Stimulated activated CD8-positive, alpha-beta memory T cell treated with anti-CD3 and anti-CD28 coated beads, Interleukin-12 subunit alpha, Interleukin-12 subunit beta, amount 100 ng/mL, for 4 hours (primary cell): ENCODE results near the gene PPM1J.

Experiments used
- DNase-seq: peaks from one replicate; pipeline ENCODE4 v3.0.0-alpha.2; 2020; ENCODE audit warnings: low read depth

Gene PPM1J

DNA sequence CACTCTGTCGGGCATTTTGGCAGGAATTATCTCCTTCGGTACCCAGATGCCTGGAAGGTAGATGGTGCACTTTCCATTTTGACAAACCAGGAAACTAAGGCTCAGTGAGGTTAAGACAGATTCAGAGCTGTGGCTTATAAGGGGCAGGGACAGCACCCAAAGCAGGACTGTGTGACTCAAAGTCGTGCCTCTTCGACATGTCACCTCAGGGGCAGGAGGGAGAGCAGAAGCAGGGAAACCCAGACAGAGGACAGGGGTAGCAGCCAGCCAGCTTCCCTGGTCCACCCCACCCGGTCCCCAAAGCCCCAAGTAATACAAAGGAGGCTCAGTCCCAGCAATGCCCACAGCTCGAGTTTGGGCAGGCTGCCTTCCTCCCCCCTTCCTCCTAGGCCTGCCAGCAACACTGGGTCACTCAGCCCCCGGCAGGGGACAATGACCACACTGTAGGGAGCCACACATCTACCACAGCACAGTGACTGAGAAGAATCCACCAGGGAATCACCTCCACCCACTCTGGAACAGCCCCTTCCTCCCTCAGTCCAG, 10.7 kb downstream of the PPM1J start:
- DNase-seq = no peak

DNA sequence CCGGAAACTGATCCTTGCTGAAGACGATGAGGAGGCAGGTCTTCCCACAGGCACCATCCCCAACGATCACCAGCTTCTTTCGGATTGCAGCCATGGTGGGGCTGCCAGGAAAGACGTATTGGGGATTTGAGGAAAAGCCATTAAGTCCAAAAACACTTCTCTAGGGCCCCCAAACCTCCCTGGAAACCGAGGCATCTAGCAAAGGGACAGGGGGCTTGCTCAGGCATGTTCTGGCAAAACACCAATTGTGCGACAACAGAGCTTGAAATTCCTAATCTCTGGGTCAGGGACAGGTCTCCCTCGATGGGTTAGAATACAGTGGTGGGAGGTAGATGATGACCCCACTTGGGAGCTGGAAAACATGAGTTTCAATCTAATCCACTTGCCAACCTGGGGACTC, 11.4 kb downstream of the PPM1J start:
- no peak for DNase-seq

DNA sequence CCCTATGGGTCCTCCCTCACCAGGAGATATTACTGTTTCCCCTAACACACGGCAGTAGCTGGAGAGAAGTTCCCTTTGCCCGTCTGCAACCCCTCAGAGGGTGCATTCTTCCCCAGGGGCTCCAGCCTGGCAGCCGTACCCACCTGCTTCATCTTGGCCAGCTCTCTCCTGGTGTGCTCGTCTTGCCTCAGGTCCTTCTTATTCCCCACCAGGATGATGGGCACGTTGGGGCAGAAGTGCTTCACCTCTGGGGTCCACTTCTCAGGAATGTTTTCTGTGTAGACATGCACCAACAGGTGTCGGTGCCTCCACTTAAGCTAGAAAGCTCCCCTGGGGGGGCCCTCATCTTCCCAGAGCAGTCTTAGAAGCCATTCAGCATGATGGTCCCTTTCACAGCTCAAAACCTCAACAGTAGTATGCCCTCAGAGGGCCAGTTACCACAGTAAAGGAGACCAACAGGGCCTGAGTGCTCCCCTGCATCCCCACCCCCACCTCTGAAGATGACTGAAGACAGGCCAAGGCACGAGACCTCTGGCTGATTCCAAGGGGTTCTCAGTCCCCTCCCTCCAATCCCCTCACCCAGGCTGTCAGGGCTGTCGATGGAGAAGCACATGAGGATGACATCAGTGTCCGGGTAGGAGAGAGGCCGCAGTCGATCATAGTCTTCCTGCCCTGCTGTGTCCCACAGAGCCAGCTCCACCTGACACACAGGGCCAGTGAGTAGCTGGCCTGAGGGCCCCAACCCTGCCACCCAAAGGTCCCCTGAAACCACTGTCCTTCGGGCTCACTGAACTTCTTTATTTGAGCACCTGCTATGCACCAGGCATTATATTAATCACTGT, 12.5 kb downstream of the PPM1J start:
- no peak for DNase-seq

DNA sequence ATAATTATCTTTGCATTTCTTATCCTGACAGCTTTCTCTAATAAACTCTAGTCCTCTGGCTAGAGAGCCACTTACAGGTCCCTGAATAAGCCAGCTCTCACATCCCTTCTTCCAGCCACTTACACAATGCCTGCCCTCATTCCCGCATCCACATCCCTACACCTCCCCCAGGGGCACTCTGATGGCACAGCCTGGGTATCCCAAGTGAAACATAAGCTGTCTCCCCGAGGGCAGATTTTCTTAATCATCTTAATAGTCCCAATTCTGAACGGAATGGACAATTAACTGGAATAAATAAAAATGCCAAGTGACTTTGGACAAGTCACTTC, 13.1 kb downstream of the PPM1J start:
- no peak for DNase-seq

DNA sequence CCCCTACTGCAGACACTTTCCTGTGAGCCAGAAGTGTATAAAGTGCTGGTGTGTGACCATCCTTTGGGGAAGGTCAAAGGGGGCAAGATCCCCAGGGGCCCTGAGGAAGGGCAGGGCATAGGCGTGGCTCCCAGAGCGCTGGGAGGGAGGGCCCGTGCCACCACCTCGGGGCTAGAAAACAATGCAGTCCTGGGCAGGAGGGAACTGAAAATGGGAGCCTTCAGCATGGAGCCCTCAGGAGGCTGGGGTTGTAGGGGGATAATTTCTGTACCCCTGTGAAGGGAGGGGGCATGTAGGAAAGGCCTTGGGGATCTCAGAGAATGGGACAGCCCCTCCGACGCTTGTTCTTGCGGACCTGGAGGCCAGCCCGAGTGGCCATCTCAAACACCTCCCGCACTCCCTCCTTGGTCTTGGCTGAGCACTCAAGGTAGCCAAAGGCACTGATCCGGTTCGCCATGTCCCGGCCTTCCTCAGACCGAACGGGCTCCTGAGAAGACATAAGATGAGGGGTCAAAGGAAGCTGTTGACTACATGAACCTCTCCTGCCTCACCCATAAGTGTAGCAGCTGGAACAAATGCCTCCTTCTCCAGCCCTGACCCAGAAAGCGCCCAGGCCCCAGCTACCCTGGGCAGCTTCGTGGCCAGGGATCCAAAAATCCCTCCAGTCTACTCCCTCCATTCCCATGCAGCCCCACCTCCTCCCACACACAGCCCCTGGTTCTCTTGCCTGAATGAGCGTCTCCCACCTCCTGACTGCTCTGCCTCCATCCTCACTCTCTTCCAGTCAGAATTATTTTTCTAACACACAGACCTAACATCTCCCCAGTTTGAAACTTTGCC, 13.7 kb downstream of the PPM1J start:
- no peak for DNase-seq

DNA sequence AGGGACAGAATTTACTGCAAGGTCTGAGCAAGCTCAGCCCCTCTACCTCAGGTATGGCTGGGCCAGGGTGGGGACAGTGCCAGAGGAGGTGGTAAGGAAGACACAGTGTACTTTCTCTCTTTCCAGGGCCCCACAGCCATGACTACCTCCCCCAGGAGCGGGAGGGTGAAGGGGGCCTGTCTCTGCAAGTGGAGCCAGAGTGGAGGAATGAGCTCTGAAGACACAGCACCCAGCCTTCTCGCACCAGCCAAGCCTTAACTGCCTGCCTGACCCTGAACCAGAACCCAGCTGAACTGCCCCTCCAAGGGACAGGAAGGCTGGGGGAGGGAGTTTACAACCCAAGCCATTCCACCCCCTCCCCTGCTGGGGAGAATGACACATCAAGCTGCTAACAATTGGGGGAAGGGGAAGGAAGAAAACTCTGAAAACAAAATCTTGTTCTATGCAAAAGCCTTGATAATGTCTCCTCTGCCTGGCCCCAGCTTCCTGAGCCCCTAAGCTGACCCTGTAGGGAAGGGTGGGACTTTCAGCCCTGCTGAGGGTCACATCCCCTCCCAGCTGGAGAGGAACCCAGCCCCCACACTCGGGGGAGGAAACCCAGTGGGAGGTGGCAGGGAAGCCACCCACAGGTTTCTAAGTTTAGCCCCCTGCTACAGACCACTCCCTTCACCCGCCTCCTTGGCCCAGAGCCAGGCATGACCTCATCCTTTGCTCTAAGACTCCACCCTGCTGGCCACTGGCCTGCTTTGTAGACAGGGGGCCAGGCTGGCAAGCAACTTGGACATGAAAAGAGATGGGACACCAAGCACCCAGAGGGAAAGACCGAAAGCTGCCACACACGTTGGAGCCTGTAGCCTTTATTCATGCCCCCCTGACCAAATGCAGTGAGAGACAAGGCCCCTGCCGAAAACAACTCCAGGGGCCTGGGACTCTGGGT, 14.6 kb downstream of the PPM1J start:
- peak; percentile 66 for DNase-seq

DNA sequence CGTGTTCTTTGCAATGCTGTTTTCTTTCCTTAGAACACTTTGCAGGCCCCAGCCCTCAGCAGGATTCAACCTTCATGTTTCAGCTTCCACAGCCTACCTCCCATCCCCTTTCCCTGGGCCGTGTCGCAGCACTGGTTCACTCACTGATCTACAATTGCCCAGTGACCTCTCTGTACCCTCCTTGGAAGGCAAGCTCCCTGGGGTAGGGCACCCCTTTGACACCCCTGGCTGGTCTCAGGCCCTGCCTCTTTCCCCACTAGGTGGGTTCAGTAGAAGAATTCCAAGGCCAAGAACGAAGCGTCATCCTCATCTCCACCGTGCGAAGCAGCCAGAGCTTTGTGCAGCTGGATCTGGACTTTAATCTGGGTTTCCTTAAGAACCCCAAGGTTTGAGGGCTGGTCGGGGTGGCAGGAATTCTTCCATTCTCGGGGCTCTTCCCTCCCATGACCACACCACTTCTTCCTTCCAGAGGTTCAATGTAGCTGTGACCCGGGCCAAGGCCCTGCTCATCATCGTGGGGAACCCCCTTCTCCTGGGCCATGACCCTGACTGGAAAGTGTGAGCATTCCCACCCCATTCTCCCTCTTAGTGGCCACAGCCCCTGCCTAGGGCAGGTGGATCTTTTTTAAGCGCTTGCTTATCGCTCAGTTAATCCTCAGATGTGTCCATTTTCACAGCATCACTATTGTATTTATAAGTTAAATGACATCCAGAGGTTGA, 15.5 kb downstream of the PPM1J start:
- DNase-seq = no peak

DNA sequence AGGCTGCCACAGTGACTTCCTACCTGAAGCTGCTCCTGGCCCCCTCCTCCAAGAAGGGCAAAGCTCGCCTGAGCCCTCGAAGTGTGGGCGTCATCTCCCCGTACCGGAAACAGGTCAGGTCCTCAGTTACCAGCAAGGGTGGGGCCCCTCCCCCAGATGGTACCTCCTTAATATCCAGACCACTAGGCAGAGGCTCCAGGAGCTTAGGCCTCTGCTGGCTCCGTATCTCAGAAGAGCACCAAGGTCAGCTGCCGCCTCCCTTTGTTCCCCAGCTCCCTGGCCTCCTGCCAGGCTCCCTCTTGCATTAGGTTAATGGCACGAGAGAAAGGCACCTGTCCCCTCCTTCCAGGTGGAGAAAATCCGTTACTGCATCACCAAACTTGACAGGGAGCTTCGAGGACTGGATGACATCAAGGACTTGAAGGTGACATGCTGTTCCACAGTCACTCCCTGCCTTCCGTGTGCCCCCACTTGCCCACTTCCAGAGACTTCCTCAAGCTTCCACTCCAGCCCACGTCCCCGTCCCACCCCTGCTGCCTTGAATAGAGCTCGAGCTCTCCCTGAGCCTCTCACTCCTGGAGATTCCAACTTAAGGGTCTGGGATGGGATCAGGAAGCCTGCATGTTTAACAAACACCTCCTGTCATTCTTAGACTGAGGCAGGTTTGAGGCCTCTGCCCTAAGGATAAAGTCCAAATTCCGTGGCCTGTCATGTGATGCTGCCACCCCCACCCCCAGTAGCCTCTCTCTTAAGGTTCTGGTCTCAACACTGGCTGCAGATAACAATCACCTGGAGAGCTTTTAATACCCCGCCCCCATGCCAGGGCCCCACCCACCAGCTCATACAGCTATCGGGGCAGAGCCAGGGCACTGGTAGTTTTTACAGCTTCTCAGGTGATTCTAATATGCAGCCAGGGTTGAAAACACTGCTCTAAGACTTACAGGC, 16.5 kb downstream of the PPM1J start:
- DNase-seq = no peak

DNA sequence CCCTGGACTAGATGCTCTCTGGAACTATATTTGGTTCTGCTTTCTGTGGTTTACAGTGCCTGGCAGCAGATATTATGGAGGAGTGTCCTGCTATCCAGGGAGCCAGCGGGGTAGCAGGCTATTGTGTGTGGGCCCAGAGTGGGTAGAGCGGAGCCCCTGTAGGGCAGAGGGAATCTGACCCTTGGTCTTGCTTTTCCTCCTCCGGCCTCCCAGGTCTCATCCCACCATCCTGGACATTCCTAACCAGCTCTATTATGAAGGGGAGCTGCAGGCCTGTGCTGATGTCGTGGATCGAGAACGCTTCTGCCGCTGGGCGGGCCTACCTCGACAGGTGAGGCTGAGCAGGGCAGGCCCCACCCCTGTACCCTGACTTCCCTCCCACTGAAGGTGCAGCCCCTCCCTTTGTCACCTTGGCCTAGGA, 17.3 kb downstream of the PPM1J start:
- DNase-seq = no peak

DNA sequence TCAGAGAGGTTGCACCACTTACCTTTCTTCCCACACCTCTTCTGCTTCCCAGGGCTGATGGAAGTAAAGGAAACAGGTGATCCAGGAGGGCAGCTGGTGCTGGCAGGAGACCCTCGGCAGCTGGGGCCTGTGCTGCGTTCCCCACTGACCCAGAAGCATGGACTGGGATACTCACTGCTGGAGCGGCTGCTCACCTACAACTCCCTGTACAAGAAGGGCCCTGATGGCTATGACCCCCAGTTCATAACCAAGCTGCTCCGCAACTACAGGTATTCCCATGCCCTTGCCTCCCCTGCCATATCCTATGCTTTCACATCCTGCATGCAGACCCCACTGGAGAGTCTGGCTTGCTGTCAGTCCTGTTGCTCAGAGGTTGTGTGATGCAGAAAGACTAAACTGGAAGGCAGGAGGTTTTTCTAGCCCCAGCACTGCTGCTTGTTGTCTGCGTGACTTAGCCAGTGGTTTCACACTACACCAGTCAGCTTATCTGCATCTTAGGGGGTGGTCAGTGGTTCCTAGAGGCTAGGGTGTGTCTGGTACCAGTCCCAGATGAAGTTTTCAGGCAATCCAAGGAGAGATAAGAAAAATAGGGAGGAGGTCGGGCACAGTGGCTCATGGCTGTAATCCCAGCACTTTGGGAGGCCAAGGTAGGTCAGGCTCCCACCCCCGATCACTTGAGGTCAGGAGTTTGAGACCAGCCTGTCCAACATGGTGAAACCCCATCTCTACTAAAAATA, 18.4 kb downstream of the PPM1J start:
- no peak for DNase-seq

DNA sequence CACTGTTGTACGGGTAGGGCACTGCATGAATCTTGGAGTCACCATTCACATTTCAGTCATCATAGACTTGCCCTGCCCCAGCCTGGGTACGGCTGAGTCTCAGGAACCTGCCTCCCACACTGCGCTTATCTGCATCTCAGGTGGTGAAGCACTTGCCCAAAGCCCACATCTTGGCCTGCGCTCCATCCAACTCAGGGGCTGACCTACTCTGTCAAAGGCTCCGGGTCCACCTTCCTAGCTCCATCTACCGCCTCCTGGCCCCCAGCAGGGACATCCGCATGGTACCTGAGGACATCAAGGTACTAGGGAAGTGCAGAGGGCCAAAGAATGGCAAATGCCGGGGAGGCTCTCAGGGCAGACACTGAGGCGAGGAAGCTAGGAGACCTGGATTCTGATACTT, 19.9 kb downstream of the PPM1J start:
- no peak for DNase-seq

DNA sequence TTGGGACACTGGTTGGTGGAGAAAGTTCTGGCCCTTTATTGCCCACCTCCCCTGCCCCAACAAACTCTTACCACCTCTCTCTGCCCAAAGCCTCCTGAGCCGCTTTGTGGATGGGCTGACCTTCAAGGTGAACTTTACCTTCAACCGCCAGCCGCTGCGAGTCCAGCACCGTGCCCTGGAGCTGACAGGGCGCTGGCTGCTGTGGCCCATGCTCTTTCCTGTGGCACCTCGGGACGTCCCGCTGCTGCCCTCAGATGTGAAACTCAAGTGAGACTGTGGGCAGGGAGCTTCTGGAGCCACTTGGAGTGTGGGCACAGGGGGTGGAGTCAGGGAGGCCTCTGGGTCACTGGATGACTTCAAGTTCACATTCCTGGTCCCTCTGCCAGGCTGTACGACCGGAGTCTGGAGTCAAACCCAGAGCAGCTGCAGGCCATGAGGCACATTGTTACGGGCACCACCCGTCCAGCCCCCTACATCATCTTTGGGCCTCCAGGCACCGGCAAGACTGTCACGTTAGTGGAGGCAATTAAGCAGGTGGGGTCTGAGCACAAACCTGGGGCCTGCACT, 20.7 kb downstream of the PPM1J start:
- no peak for DNase-seq

DNA sequence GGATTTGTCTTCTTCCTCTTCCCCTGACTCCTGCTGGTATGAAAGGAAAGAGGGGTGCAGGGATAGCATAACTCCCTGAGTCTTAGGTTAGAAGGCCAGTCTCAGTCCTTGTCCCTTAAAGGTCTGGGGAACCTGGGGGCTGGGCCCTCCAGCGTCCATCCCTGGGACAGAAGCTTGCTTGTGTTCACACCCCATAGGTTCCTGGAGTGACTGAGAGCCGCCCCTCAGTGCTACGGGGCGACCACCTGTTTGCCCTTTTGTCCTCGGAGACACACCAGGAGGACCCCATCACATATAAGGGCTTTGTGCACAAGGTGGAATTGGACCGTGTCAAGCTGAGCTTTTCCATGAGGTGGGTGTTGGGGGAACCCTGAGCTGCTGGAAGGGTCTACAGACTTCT, 21.3 kb downstream of the PPM1J start:
- no peak for DNase-seq

DNA sequence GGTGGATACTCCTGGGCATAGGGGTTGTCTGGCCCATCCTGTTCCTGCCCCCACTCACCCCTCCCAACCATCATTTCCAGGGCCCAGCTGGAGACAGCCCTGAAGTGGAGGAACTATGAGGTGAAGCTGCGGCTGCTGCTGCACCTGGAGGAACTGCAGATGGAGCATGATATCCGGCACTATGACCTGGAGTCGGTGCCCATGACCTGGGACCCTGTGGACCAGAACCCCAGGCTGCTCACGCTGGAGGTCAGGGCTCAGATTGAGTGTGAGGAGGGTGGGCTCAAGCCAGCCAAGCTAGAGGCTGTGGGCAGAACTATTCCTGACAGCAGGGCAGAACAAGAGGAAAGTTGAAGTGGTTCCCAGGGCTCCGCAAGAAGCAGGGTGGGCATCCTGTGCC, 22.5 kb downstream of the PPM1J start:
- no peak for DNase-seq

DNA sequence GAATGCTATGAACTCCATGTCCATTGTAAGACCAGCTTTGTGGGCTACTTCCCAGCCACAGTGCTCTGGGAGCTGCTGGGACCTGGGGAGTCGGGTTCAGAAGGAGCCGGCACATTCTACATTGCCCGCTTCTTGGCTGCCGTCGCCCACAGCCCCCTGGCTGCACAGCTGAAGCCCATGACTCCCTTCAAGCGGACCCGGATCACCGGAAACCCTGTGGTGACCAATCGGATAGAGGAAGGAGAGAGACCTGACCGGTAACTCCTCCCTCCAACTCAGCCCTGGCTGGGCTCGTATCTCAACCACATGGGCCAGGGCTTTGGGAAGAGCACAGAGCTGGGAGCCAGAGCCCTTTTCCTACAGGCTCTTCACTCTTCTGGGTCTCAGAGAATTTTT, 25.3 kb downstream of the PPM1J start:
- DNase-seq = no peak

DNA sequence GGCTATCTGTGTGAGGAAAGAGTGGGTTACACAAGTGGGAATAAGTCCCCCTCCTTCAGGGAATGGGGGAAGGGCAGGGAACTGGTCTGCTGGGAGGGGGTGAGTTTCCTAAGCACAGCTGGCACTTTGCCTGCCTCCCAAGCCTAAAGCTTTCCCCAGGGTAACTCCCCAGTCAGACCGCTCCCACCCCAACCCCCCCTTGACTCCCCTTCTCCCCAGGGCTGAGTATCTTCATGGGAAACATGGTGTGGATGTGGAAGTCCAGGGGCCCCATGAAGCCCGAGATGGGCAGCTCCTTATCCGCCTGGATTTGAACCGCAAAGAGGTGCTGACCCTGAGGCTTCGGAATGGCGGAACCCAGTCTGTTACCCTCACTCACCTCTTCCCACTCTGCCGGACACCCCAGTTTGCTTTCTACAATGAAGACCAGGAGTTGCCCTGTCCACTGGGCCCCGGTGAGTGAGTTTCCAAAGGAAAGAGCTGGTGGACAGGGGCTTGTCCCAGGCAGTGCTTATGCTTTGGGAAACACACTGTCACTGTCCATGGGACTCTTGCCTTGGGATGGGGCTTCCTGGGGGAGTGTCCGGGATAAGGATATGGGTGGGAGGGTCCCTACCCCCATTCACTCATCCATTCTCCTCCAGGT, 25.8 kb downstream of the PPM1J start:
- DNase-seq = no peak

DNA sequence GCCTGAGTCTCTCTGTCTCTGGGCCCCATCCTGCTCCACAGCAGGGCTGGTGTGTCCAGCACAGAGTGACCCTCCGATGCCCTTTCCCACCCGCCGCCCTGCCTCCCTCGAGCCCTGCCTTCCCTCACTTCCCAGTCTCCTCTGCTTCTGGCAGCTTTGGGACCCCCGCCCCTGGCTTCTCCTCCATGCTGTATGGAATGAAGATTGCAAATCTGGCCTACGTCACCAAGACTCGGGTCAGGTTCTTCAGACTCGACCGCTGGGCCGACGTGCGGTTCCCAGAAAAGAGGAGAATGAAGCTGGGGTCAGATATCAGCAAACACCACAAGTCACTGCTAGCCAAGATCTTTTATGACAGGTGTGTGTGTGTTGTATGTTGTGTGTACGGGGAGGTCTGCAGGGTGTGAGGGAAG, 26.3 kb downstream of the PPM1J start:
- DNase-seq = no peak

DNA sequence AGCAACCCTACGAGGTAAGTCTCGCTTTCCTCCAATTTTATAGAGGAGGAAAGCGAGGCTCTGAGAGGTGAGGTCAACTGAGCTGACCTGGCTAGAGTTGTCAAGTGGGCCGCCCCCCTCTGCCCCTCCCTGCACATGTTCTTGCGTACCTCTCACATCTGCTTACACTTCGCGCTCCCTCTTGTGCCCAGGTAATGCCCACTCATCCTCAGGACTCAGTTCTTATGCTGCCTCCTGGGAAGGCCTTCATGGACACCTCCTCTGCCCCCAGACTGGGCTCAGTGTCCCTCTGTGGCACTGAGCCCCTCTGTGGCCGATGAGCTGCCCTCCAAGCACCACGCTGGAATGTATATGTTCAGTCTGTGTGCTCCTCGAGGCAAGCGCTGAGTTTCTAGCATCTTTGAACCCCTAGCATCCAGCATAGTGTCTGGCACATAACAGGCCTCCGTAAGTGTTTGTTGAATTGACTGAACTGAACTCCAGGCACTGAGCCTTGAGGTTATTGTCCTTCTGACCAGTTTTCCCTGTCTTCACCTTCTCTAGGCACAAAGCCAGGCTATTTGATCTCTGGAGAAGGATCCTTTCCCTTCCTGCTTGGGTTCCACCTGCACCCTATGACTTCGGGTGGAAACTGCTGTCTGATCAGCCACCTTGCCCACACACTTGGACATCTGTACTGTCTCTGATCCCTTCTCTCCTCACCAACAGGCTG, 27.2 kb downstream of the PPM1J start:
- DNase-seq = no peak
